Breast epithelium (tissue), 4 donors: ENCODE results near the gene CALR3. TPM values are rescaled to one million over a fixed set of nuclear protein-coding genes. Genes with fewer than 3 reads are reported as not detected.
"Not testable (repeated sequence)": the region's sequence is repeated elsewhere in the genome, so short reads cannot be mapped to it uniquely, and the experiment has no call there.

Experiments used
- DNase-seq, 2 donors: peaks; one replicate each; pipeline ENCODE4 v3.0.0-alpha.2; 2019; ENCODE audit warnings: low spot score in 2 of 2
- H3K27ac ChIP-seq, 2 donors: fragments of 200-600 bp; sonication (generic) in 1 of 2; one replicate each; pipeline ENCODE4 v1.5.1; 2016 to 2019; ENCODE audit warnings: mild to moderate bottlenecking in 1 of 2
- H3K27me3 ChIP-seq, 2 donors: fragments of 200-600 bp; sonication (generic) in 1 of 2; one replicate each; pipeline versions ENCODE4 v1.5.1 to v1.6.0; 2017 to 2019; ENCODE audit warnings: control low read depth in 1 of 2, mild to moderate bottlenecking in 1 of 2
- H3K36me3 ChIP-seq: fragments of 200-600 bp; one replicate; pipeline ENCODE4 v1.5.1; 2019
- H3K4me1 ChIP-seq, 2 donors: fragments of 200-600 bp; sonication (generic); one replicate each; pipeline ENCODE4 v1.5.1; 2016 to 2019; ENCODE audit warnings: control low read depth in 1 of 2
- H3K4me3 ChIP-seq, 3 donors: fragments of 200-600 bp; sonication (generic); 1 replicate in 2 of 3; 2 replicates in 1 of 3; pipeline ENCODE4 v1.5.1; 2016 to 2019; ENCODE audit warnings: mild to moderate bottlenecking in 3 of 3, moderate library complexity in 2 of 3
- H3K9me3 ChIP-seq, 2 donors: fragments of 200-600 bp; sonication (generic) in 1 of 2; one replicate each; pipeline ENCODE4 v1.5.1; 2016 to 2019; ENCODE audit warnings: control low read depth in 1 of 2
- POLR2A ChIP-seq: fragments of 450-650 bp; IDR thresholded peaks from one replicate; pipeline ENCODE4 v1.6.1; 2016; ENCODE audit warnings: antibody characterized with exemption, mild to moderate bottlenecking, moderate library complexity
- POLR2AphosphoS5 ChIP-seq, 3 donors: sonication (generic); formaldehyde crosslinking; IDR thresholded peaks; one replicate each; pipeline ENCODE4 v1.6.1; 2017; ENCODE audit warnings: antibody characterized with exemption in 3 of 3
- intact Hi-C: fragments of 100-400 bp; cut with DNase I; formaldehyde crosslinking; loops from one replicate; pipeline ENCODE4 v1.15.1; 2023; ENCODE audit warnings: low total_unique reads
- total RNA-seq, 3 donors: library from RNA; depleted of rRNA; stranded (reverse); fragments of >200 nt; gene quantifications; one replicate each; pipeline ENCODE4 v1.1.0, GENCODE V29; 2016
- TF ChIP-seq, protein P1 (sequence below), 3 donors: fragments of 450-650 bp; IDR thresholded peaks; one replicate each; pipeline ENCODE4 v1.5.1; 2016 to 2017; ENCODE audit warnings: antibody characterized with exemption in 3 of 3, mild to moderate bottlenecking in 3 of 3, moderate library complexity in 3 of 3

CALR3 gene
- total RNA-seq, 3 donors from 2014 or later, result not detected

DNA sequence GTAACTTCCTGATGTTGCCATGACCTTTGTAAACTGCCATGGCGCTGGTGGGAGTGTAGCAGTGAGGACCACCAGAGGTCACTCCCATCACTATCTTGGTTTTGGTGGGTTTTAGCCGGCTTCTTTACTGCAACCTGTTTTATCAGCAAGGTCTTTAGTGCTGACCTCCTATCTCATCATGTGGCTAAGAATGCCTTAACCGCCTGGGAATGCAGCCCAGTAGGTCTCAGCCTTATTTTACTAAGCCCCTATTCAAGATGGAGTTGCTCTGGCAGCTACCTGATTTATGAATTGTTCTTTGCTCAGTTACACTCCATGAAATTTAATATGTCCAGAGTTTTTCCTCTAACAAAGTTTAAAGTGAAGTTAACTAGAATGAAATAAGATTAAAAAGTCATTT lies 19.6 kb downstream of the CALR3 start:
- no peak for DNase-seq
- TF ChIP-seq, protein P1, sequence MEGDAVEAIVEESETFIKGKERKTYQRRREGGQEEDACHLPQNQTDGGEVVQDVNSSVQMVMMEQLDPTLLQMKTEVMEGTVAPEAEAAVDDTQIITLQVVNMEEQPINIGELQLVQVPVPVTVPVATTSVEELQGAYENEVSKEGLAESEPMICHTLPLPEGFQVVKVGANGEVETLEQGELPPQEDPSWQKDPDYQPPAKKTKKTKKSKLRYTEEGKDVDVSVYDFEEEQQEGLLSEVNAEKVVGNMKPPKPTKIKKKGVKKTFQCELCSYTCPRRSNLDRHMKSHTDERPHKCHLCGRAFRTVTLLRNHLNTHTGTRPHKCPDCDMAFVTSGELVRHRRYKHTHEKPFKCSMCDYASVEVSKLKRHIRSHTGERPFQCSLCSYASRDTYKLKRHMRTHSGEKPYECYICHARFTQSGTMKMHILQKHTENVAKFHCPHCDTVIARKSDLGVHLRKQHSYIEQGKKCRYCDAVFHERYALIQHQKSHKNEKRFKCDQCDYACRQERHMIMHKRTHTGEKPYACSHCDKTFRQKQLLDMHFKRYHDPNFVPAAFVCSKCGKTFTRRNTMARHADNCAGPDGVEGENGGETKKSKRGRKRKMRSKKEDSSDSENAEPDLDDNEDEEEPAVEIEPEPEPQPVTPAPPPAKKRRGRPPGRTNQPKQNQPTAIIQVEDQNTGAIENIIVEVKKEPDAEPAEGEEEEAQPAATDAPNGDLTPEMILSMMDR (IDR thresholded peaks at IDR 0.05), result no peak
- no peak for TF ChIP-seq POLR2AphosphoS5 (IDR thresholded peaks at IDR 0.05)
- no peak for TF ChIP-seq POLR2A
- Histone ChIP-seq H3K36me3 (no peaks in the 10 kb centered on the region), H3K9me3 (no peaks in the 10 kb centered on the region), H3K4me1 (no peaks in the 10 kb centered on the region), H3K27ac (no peak overlapping the region), H3K4me3 (no peak overlapping the region), H3K27me3 (no peaks in the 10 kb centered on the region)
- intact Hi-C loops, result no loop called here

- intact Hi-C loops, result no loop called here
- Histone ChIP-seq H3K36me3 (no peaks in the 10 kb centered on the region), H3K9me3 (no peaks in the 10 kb centered on the region), H3K27me3 (no peaks in the 10 kb centered on the region), H3K4me1 (no peaks in the 10 kb centered on the region), H3K4me3 (no peak overlapping the region), H3K27ac (no peak overlapping the region)
- TF ChIP-seq POLR2AphosphoS5 (IDR thresholded peaks at IDR 0.05) (no peak), POLR2A (no peak)
- TF ChIP-seq, protein P1 (IDR thresholded peaks at IDR 0.05), result no peak
- no peak for DNase-seq
Measured at GRCh38 chr19:16473875-16474392, 22.0 kb downstream of the CALR3 start.

- Histone ChIP-seq H3K27me3 (no peaks in the 10 kb centered on the region), H3K36me3 (no peaks in the 10 kb centered on the region), H3K9me3 (no peaks in the 10 kb centered on the region), H3K27ac (no peak overlapping the region), H3K4me3 (no peak overlapping the region), H3K4me1 (no peaks in the 10 kb centered on the region)
- intact Hi-C loops, result no loop called here
- DNase-seq, result no peak
- TF ChIP-seq, protein P1 (IDR thresholded peaks at IDR 0.05), result no peak
- TF ChIP-seq POLR2AphosphoS5 (IDR thresholded peaks at IDR 0.05) (no peak), POLR2A (no peak)
Measured at GRCh38 chr19:16472992-16473391, 23.0 kb downstream of the CALR3 start.

DNA sequence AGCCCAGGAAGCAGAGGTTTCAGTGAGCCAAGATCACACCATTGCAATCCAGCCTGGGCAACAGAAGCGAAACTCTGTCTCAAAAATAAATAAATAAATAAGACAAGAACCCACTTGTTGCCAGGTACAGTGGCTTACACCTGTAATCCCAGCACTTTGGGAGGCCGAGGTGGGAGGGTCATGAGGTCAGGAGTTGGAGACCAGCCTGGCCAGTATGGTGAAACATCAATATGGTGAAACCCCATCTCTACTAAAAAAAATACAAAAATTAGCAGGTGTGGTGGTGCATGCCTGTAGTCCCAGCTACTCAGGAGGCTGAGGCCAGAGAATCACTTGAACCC lies 23.4 kb downstream of the CALR3 start:
- intact Hi-C loops, H3K36me3 ChIP-seq, H3K4me1 ChIP-seq, H3K27me3 ChIP-seq, DNase-seq, H3K9me3 ChIP-seq: not testable (repeated sequence)
- Histone ChIP-seq H3K4me3 (peak overlapping the region; percentile 77 to 96 (median 95)), H3K27ac (peak overlapping the region; percentile 84 to 96)

DNA sequence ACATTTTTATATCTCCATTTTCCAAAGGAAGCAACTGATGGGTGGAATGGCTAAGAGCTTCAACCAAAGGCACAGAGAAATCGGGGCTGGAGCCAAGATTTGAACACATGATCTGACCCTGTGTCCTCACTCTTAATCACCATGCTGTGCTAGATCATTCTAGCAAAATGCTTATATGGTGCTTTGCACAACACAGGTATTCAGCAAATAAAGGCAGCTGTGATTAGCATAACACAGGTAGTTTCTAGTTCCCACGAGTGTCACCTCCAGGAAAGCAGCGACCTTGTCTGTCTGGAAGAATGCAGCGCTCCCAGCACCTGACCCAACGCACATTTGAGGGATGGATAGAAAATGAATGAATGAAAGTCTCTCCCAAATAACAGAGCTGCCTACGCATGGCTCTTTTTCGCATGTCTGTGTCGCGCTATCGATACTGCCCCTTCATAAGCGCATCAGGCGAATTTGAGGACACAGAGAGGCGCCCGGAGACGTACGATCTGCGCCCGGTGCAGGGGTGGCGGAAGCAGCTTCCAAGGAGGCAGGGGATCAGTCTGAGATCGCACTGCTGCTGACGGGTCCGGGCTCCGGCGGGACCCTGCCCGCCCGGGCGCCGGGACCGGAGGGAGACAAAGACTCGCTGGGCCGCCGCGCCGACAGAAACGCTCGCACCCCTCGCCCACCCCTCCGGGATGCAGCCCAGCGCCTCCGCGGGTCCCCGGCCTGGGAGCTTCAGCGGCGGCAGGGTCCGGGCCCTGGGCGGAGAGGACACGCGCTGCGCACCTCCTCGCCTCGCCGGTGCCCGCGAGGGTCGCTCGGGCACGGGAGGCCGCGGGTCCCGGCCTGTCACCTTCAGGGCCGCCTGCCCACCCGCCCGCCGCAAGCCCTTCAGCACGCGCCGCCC lies 24.8 kb downstream of the CALR3 start:
- intact Hi-C loops, result no loop called here
- DNase-seq, result no peak
- no peaks in the 10 kb centered on the region for H3K9me3 ChIP-seq
- peak overlapping the region; percentile 84 to 96 for H3K27ac ChIP-seq
- H3K27me3 ChIP-seq, result no peaks in the 10 kb centered on the region
- peak in 1 of 3 donors; percentile 11 for TF ChIP-seq POLR2AphosphoS5 (IDR thresholded peaks at IDR 0.05)
- TF ChIP-seq, protein P1 (IDR thresholded peaks at IDR 0.05), result no peak
- H3K36me3 ChIP-seq, result no peaks in the 10 kb centered on the region
- no peaks in the 10 kb centered on the region for H3K4me1 ChIP-seq
- H3K4me3 ChIP-seq, result peak overlapping the region; percentile 77 to 96 (median 95)
